ENCODE results near the gene NEDD8. TPM values are rescaled to one million over a fixed set of nuclear protein-coding genes. Genes with fewer than 3 reads are reported as not detected.

Gene NEDD8
- total and polyA plus RNA-seq, 2 donors, result 214 to 259 TPM

DNA sequence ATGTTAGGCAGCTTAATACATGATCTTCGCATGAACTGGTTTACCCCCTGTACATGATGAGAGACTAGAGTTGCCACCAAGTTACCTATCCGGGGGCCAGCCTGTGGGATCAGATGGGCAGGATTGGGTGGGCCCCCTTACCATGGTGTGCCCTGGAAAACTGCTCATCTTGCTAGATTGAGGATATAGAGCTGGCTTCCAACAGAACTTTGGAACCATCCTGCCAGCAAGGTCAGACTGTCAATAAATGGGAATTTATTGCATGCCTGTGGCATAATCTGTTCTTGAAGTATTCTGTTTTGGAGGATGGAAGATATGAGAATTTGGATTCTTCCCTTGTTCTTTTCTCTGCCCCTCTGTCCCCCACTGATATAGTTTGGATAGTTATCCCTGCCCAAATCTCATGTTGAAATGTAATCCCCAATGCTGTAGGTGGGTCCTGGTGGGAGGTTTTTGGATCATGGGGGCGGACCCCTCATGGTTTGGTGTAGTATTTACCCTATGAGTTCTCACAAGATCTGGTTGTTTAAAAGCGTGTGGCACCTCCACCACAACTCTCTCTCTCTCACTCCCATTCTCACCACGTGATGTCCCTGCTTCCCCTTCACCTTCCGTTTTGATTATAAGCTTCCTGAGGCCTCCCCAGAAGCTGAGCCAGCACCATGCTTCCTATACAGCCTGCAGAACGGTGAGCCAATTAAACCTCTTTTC is 33.2 kb downstream of the NEDD8 start:
- no peak for DNase-seq (ENCODE audit: low read depth in 6 of 9, low spot score in 9 of 9)
- Histone ChIP-seq H3K36me3 (ENCODE audit: control insufficient read depth in 2 of 2, insufficient read depth in 2 of 2, low read length in 1 of 2) (peaks cover 11 to 18% of the 10 kb centered on the region in 2 donors), H3K4me3 (ENCODE audit: low read length in 2 of 2) (no peak overlapping the region), H3K27ac (ENCODE audit: low read depth in 1 of 2, low read length in 1 of 2) (no peak overlapping the region), H3K9me3 (ENCODE audit: control insufficient read depth in 2 of 2, insufficient read depth in 1 of 2, low read length in 1 of 2) (peaks cover 2 to 6% of the 10 kb centered on the region in 2 donors), H3K4me1 (ENCODE audit: control insufficient read depth in 2 of 2, insufficient read depth in 2 of 2, low read length in 2 of 2) (peaks cover 16 to 25% of the 10 kb centered on the region in 2 donors), H3K27me3 (ENCODE audit: control insufficient read depth in 2 of 2, insufficient read depth in 1 of 2, low read length in 1 of 2) (no peaks in the 10 kb centered on the region)
- 96% methylated on average over 7 of the region's 7 CpGs for WGBS

DNA sequence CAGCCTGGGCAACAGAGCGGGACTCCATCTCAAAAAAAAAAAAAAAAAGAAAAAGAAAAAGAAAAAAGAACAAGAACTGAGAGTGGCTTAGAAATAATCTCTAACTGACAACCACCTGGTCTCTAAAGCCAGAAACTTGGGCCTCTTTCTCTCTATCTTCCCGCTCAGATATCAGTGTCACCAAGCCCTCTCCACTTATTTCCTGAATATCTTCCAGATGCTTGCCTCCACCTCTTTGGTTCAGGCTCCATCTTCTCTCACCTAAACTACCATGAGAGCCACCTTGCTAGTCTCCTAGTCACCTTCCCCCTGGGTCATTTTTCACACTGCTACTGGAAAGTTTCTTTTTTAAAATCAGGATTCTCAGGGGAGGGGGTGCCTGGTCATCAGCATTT is 35.1 kb downstream of the NEDD8 start:
- H3K4me1 ChIP-seq (ENCODE audit: control insufficient read depth in 2 of 2, insufficient read depth in 2 of 2, low read length in 2 of 2), result peaks cover 17 to 25% of the 10 kb centered on the region in 2 donors
- H3K36me3 ChIP-seq (ENCODE audit: control insufficient read depth in 2 of 2, insufficient read depth in 2 of 2, low read length in 1 of 2), result peaks cover 17 to 26% of the 10 kb centered on the region in 2 donors
- no peaks in the 10 kb centered on the region for H3K27me3 ChIP-seq (ENCODE audit: control insufficient read depth in 2 of 2, insufficient read depth in 1 of 2, low read length in 1 of 2)
- WGBS, result 89% methylated on average over 2 of the region's 2 CpGs
- no peak overlapping the region for H3K27ac ChIP-seq (ENCODE audit: low read depth in 1 of 2, low read length in 1 of 2)
- no peak overlapping the region for H3K4me3 ChIP-seq (ENCODE audit: low read length in 2 of 2)
- DNase-seq (ENCODE audit: low read depth in 6 of 9, low spot score in 9 of 9), result no peak
- peaks cover 2 to 4% of the 10 kb centered on the region in 2 donors for H3K9me3 ChIP-seq (ENCODE audit: control insufficient read depth in 2 of 2, insufficient read depth in 1 of 2, low read length in 1 of 2)

DNA sequence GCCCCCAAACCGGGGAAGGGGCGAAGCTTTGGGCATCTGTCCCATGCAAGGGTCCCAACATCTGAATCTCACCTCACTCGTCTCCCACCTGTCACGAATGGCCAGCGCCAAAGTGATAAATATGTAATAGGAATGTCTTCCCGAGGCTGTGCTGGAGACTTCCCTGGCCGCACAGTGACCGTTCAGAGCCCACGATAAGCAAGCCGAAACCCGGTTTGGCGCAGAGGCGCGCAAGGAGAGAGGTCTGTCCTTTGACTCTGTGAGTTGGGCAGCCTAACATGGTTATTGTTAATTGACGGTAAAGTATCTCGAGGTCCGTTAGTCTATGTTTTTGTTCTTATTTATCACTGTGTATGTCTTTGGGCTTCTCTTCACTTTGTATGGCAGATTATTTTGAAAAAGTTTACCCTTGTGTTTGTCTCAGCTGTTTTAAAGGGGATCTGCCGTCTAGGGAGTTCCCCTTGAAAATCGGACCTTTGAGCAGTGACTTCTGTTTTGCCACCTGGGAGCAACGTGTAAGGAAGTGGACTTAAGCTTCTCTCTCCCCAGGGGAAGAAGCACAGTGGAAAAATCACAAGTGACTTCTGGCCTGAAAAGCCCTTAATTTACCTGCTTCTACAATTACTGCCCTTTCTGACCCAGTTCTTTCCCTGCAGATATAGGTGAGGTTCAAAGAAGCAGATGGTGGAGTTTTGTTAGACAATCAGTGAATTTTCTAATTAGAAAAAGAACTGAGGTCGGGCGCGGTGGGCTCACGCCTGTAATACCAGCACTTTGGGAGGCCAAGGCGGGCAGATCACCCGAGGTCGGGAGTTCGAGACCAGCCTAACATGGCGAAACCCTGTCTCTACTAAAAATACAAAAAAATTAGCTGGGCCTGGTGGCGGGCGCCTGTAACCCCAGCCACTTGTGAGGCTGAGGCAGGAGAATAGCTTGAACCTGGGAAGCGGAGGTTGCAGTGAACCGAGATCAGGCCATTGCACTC is 35.8 kb downstream of the NEDD8 start:
- Histone ChIP-seq H3K27me3 (ENCODE audit: control insufficient read depth in 2 of 2, insufficient read depth in 1 of 2, low read length in 1 of 2) (no peaks in the 10 kb centered on the region), H3K36me3 (ENCODE audit: control insufficient read depth in 2 of 2, insufficient read depth in 2 of 2, low read length in 1 of 2) (peaks cover 14 to 27% of the 10 kb centered on the region in 2 donors), H3K9me3 (ENCODE audit: control insufficient read depth in 2 of 2, insufficient read depth in 1 of 2, low read length in 1 of 2) (no peaks in the 10 kb centered on the region), H3K4me1 (ENCODE audit: control insufficient read depth in 2 of 2, insufficient read depth in 2 of 2, low read length in 2 of 2) (peaks cover 17 to 25% of the 10 kb centered on the region in 2 donors), H3K4me3 (ENCODE audit: low read length in 2 of 2) (peak overlapping the region; percentile 94 to 98), H3K27ac (ENCODE audit: low read depth in 1 of 2, low read length in 1 of 2) (peak overlapping the region; percentile 94 to 98)
- WGBS, result 38% methylated on average over 33 of the region's 33 CpGs
- peak in 3 of 9 donors; percentile 14 to 46 (median 28) for DNase-seq (ENCODE audit: low read depth in 6 of 9, low spot score in 9 of 9)

DNA sequence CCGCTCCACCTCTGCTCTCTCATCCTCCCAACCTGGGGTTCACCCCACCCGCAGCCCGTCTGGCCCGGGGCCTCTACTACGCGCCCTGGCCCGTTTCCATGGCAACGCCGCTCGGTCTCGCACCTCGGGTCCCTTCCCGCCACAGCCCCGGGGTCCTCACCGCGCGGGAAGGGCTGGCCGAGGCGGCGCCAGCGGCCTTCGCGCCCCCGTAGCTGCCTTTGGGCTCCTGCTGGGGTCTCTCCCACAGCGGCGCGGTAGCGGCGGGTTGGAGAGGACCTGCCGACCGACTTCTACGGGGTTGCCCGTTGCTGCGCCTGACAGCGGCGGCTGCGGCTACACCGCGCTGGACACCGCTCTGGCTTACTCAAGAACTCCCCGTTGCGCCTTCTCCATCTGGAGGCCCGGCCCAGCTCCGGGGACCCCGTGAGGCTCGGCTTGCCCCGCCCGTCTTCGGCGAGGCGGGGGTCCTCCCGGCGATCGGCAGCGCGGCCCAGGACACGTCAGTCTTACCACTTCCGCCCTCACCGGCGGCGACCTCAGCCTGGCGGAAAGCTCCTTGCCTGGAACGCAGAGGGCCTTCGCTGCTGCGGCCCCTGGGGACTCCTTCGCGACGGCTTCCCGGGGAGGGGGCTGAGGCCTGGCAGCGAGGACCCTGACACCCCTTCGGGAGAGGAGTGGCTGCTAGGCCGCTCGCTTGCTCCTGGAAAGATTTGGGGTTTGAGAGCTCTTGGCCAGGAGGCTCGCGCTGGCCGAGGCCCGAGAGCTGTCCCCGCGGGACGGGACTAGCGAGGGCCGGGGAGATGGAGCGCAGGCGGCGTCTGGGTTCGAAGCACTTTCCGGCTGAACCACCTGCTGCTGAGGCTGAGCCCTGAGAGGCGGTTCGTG is 36.7 kb downstream of the NEDD8 start, which contains the start of gene TM9SF1:
TM9SF1 (minus strand) TSS at position 256 of the 885 bp plus-strand sequence. CDS start 422 bp downstream, outside the sequence.
- H3K27me3 ChIP-seq (ENCODE audit: control insufficient read depth in 2 of 2, insufficient read depth in 1 of 2, low read length in 1 of 2), result no peaks in the 10 kb centered on the region
- peaks cover 14 to 30% of the 10 kb centered on the region in 2 donors for H3K36me3 ChIP-seq (ENCODE audit: control insufficient read depth in 2 of 2, insufficient read depth in 2 of 2, low read length in 1 of 2)
- peak within 1 kb of the TSS; percentile 94 to 98 for H3K4me3 ChIP-seq (ENCODE audit: low read length in 2 of 2)
- WGBS, result under 1% methylated on average over 89 of the region's 89 CpGs
- peaks cover 17 to 25% of the 10 kb centered on the region in 2 donors for H3K4me1 ChIP-seq (ENCODE audit: control insufficient read depth in 2 of 2, insufficient read depth in 2 of 2, low read length in 2 of 2)
- H3K27ac ChIP-seq (ENCODE audit: low read depth in 1 of 2, low read length in 1 of 2), result peak within 1 kb of the TSS; percentile 94 to 98
- peak; percentile 67 to 95 (median 83) for DNase-seq (ENCODE audit: low read depth in 6 of 9, low spot score in 9 of 9)
- no peaks in the 10 kb centered on the region for H3K9me3 ChIP-seq (ENCODE audit: control insufficient read depth in 2 of 2, insufficient read depth in 1 of 2, low read length in 1 of 2)

DNA sequence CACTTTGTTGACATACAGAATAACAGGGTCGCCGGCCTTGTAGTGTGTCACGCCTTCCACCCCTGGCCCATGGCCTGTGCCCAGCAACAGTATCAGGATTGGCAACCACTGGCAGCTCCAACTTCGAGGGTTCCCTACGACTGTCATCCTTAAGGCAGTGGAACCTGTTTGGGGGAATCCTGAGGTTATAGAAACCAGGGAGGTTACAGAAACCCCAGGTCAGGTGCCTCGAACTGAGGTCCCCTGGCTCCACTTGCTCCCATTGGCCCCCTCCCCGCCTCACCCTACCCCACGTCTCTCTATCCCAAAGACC is 37.3 kb downstream of the NEDD8 start:
- Histone ChIP-seq H3K4me1 (ENCODE audit: control insufficient read depth in 2 of 2, insufficient read depth in 2 of 2, low read length in 2 of 2) (peaks cover 17 to 25% of the 10 kb centered on the region in 2 donors), H3K9me3 (ENCODE audit: control insufficient read depth in 2 of 2, insufficient read depth in 1 of 2, low read length in 1 of 2) (no peaks in the 10 kb centered on the region), H3K27me3 (ENCODE audit: control insufficient read depth in 2 of 2, insufficient read depth in 1 of 2, low read length in 1 of 2) (no peaks in the 10 kb centered on the region), H3K27ac (ENCODE audit: low read depth in 1 of 2, low read length in 1 of 2) (peak overlapping the region; percentile 94 to 98), H3K4me3 (ENCODE audit: low read length in 2 of 2) (peak overlapping the region; percentile 94 to 98), H3K36me3 (ENCODE audit: control insufficient read depth in 2 of 2, insufficient read depth in 2 of 2, low read length in 1 of 2) (peaks cover 14 to 34% of the 10 kb centered on the region in 2 donors)
- WGBS, result 68% methylated on average over 8 of the region's 8 CpGs
- no peak for DNase-seq (ENCODE audit: low read depth in 6 of 9, low spot score in 9 of 9)

DNA sequence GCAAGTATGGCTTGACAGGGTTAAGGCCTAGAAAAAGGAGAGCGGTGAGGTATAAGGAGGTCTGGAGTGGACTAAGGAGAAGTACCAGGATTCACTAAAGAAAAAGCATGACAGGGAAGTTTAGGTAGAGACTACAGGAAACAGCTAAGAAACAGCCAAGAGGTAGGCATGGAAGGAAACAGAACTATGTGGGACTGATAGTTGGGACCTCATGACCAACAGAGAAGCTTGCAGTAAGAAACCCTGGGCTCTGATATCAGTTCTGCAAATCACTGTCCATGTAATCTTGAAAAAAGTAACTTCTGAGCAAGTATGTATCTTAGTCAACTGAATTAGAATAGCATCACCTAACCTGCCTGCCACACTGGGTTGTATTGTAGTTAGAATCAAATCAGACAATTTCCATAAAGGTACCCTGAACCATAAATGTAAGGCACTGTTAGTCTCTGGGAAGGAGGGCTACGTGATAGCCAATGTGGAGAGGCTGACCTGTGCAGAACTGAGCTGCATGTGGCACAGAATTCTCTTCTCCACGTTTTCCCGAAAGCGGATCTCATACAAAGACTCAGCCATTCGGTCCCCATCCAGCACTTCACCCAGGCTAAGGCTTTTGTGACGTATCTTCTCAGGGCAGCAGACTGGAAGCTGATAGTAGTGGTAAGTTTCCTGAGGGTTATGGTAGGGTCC is 37.8 kb downstream of the NEDD8 start:
- Histone ChIP-seq H3K4me1 (ENCODE audit: control insufficient read depth in 2 of 2, insufficient read depth in 2 of 2, low read length in 2 of 2) (peaks cover 17 to 27% of the 10 kb centered on the region in 2 donors), H3K9me3 (ENCODE audit: control insufficient read depth in 2 of 2, insufficient read depth in 1 of 2, low read length in 1 of 2) (no peaks in the 10 kb centered on the region), H3K27me3 (ENCODE audit: control insufficient read depth in 2 of 2, insufficient read depth in 1 of 2, low read length in 1 of 2) (no peaks in the 10 kb centered on the region), H3K36me3 (ENCODE audit: control insufficient read depth in 2 of 2, insufficient read depth in 2 of 2, low read length in 1 of 2) (peaks cover 14 to 36% of the 10 kb centered on the region in 2 donors), H3K27ac (ENCODE audit: low read depth in 1 of 2, low read length in 1 of 2) (peak overlapping the region in 1 of 2 donors; percentile 94), H3K4me3 (ENCODE audit: low read length in 2 of 2) (peak overlapping the region; percentile 94 to 98)
- no peak for DNase-seq (ENCODE audit: low read depth in 6 of 9, low spot score in 9 of 9)
- 95% methylated on average over 7 of the region's 7 CpGs for WGBS

DNA sequence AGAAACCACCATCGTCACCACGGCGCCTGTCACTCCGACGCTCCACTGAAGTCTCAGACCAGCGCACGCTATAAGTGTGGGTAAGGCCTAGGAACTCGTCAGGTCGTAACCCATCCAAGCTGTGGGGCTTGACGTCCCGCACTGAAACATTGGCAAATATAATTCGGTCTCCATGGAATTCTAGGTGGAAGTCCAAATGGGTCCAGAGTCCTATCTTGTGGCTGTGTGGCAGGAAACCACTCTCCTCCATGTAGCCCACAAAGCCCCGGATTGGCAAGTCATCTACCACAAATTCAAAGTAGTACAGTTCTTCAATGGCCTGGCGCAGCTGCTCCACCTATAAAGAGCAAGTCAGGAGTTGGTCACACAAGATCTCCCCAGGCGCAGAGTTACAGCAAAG is 39.2 kb downstream of the NEDD8 start:
- Histone ChIP-seq H3K4me1 (ENCODE audit: control insufficient read depth in 2 of 2, insufficient read depth in 2 of 2, low read length in 2 of 2) (peaks cover 21 to 40% of the 10 kb centered on the region in 2 donors), H3K27ac (ENCODE audit: low read depth in 1 of 2, low read length in 1 of 2) (no peak overlapping the region), H3K27me3 (ENCODE audit: control insufficient read depth in 2 of 2, insufficient read depth in 1 of 2, low read length in 1 of 2) (no peaks in the 10 kb centered on the region), H3K36me3 (ENCODE audit: control insufficient read depth in 2 of 2, insufficient read depth in 2 of 2, low read length in 1 of 2) (peaks cover 14 to 33% of the 10 kb centered on the region in 2 donors), H3K9me3 (ENCODE audit: control insufficient read depth in 2 of 2, insufficient read depth in 1 of 2, low read length in 1 of 2) (no peaks in the 10 kb centered on the region), H3K4me3 (ENCODE audit: low read length in 2 of 2) (no peak overlapping the region)
- no peak for DNase-seq (ENCODE audit: low read depth in 6 of 9, low spot score in 9 of 9)
- WGBS, result 93% methylated on average over 15 of the region's 15 CpGs

DNA sequence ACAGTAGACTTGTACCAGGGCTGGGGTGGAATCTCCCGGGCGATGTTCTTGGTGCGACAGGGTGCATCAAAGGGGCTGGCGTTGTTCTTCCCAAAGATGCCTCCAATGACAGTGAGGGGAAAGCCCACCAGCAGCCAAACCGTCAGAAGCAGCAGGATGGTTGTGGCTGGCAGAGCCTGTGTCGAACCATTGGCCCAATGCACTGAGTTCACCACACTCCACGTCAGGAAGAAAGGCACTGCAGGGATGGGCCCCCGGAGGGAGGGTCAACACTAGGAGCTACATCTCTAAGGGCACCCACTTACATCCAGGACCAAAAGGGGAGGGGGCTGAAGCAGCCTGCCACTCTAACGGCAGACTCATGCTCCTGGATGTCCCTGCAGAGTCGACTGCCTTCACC is 41.8 kb downstream of the NEDD8 start:
- no peak overlapping the region for H3K4me3 ChIP-seq (ENCODE audit: low read length in 2 of 2)
- peaks cover 20 to 48% of the 10 kb centered on the region in 2 donors for H3K36me3 ChIP-seq (ENCODE audit: control insufficient read depth in 2 of 2, insufficient read depth in 2 of 2, low read length in 1 of 2)
- 97% methylated on average over 10 of the region's 10 CpGs for WGBS
- H3K27me3 ChIP-seq (ENCODE audit: control insufficient read depth in 2 of 2, insufficient read depth in 1 of 2, low read length in 1 of 2), result no peaks in the 10 kb centered on the region
- H3K9me3 ChIP-seq (ENCODE audit: control insufficient read depth in 2 of 2, insufficient read depth in 1 of 2, low read length in 1 of 2), result no peaks in the 10 kb centered on the region
- H3K4me1 ChIP-seq (ENCODE audit: control insufficient read depth in 2 of 2, insufficient read depth in 2 of 2, low read length in 2 of 2), result peaks cover 20 to 32% of the 10 kb centered on the region in 2 donors
- no peak for DNase-seq (ENCODE audit: low read depth in 6 of 9, low spot score in 9 of 9)
- no peak overlapping the region for H3K27ac ChIP-seq (ENCODE audit: low read depth in 1 of 2, low read length in 1 of 2)
